GM18508 (cell line): ENCODE measurements around the gene PTPRB.

Experiments
- ATAC-seq: cut with Tn5 transposase; IDR thresholded peaks from one replicate; pipeline ENCODE4 v1.9.1; 2021; ENCODE audit warnings: moderate number of reproducible peaks; ENCODE audit not compliant: insufficient read depth, unreplicated experiment

PTPRB gene

GRCh38 chr12:70603044-70603443 is 34.2 kb downstream of the PTPRB start:
- ATAC-seq = no peak

- ATAC-seq = no peak
These were observed 38.6 kb downstream of the PTPRB start for GRCh38 chr12:70598467-70599193.

- ATAC-seq = no peak
These were observed 44.6 kb downstream of the PTPRB start for GRCh38 chr12:70592664-70593063.

GRCh38 chr12:70590549-70591226 is 46.5 kb downstream of the PTPRB start:
- ATAC-seq = no peak

GRCh38 chr12:70590051-70590450 is 47.2 kb downstream of the PTPRB start:
- ATAC-seq = peak; percentile 85

- ATAC-seq = no peak
These were observed 52.9 kb downstream of the PTPRB start for GRCh38 chr12:70584332-70584731.

GRCh38 chr12:70583251-70583650 is 54.0 kb downstream of the PTPRB start:
- ATAC-seq = no peak

- no peak for ATAC-seq
These were observed 56.0 kb downstream of the PTPRB start for GRCh38 chr12:70581208-70581607.

- ATAC-seq = no peak
These were observed 60.0 kb downstream of the PTPRB start for GRCh38 chr12:70577283-70577634.

- peak; percentile 52 for ATAC-seq
These were observed 60.6 kb downstream of the PTPRB start for GRCh38 chr12:70576341-70577282.

- ATAC-seq = no peak
These were observed 65.4 kb downstream of the PTPRB start for GRCh38 chr12:70571705-70572268.

- ATAC-seq = no peak
These were observed 66.2 kb downstream of the PTPRB start for GRCh38 chr12:70571029-70571428.

GRCh38 chr12:70561550-70561949 is 75.7 kb downstream of the PTPRB start:
- no peak for ATAC-seq

GRCh38 chr12:70560671-70561070 is 76.6 kb downstream of the PTPRB start:
- ATAC-seq = no peak

- no peak for ATAC-seq
These were observed 77.8 kb downstream of the PTPRB start for GRCh38 chr12:70559390-70559789.

GRCh38 chr12:70557583-70558191 is 79.5 kb downstream of the PTPRB start:
- no peak for ATAC-seq

- ATAC-seq = no peak
These were observed 80.9 kb downstream of the PTPRB start for GRCh38 chr12:70556179-70556869.

GRCh38 chr12:70555081-70555480 is 82.1 kb downstream of the PTPRB start:
- ATAC-seq = no peak

GRCh38 chr12:70553391-70553859 is 83.8 kb downstream of the PTPRB start:
- ATAC-seq = no peak
